ENCODE results near the gene OVOL2. TPM values are rescaled to one million over a fixed set of nuclear protein-coding genes. Genes with fewer than 3 reads are reported as not detected.
"Not testable (repeated sequence)": the region's sequence is repeated elsewhere in the genome, so short reads cannot be mapped to it uniquely, and the experiment has no call there.

The OVOL2 gene
- total RNA-seq, 1 donor from 2014 or later: not detected

DNA sequence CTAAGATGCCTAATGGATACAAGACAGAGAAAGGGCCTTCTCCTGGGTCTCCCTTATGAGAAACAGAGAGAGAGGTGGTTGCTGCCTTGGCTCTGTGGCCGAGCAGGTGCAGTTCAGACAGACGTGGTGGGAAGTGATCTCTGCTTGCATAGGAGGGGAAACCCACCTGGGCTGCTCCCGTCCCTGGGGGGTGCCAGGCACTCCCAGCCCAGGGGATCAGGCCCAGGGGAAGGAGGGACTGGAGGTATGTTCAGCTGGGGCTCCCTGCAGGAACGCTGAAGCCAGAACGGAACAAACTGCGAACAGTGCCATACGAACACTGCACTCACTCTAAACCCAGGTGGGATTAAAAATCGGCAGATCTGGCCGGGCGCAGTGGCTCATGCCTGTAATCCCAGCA is 35.7 kb upstream of the OVOL2 start:
- POLR2A ChIA-PET: no interaction called here
- no peak overlapping the region for H3K27ac Mint-ChIP-seq
- intact Hi-C loops (cut with micrococcal nuclease): no loop called here

DNA sequence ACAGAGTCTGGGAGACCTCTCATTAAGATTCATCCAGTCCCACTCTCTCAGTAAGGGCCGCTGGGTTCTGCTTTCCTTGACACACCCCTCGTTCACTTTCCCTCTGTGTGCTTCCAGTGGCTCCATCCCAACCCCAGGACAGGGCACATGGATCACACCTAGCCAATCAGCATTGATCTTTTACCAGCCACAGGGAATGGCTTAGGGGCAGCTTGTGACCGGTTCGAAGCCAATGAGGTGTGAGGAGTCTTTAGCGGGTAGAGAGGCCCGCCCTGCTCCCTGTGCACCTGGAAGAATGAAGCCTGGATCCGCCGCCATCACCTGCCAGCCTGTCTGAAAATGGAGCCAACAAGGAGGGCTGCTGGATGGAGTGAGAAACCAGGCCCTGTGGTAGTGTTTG is 35.2 kb upstream of the OVOL2 start:
- Mint-ChIP-seq H3K4me3 (no peak overlapping the region), H3K27ac (no peak overlapping the region), H3K9me3 (no peaks in the 10 kb centered on the region), H3K36me3 (ENCODE audit: low read depth) (no peaks in the 10 kb centered on the region), H3K4me1 (no peaks in the 10 kb centered on the region), H3K27me3 (peaks cover 21% of the 10 kb centered on the region)
- ATAC-seq (ENCODE audit: low read depth): no peak
- no peak for DNase-seq
- intact Hi-C loops (cut with micrococcal nuclease): no loop called here
- TF ChIP-seq CTCF (IDR thresholded peaks at IDR 0.05): no peak
- CTCF ChIA-PET: no interaction called here
- POLR2A ChIA-PET: no interaction called here

More for the DNA sequence above, 35.7 kb upstream of the OVOL2 start:
- no peaks in the 10 kb centered on the region for H3K9me3 Mint-ChIP-seq
- H3K27me3 Mint-ChIP-seq: peaks cover 24% of the 10 kb centered on the region
- CTCF ChIA-PET: no interaction called here
- no peak for TF ChIP-seq CTCF (IDR thresholded peaks at IDR 0.05)
- no peaks in the 10 kb centered on the region for H3K4me1 Mint-ChIP-seq
- no peak overlapping the region for H3K4me3 Mint-ChIP-seq
- DNase-seq (no peak), ATAC-seq (ENCODE audit: low read depth) (no peak)
- no peaks in the 10 kb centered on the region for H3K36me3 Mint-ChIP-seq (ENCODE audit: low read depth)

- POLR2A ChIA-PET: no interaction called here
- H3K36me3 Mint-ChIP-seq (ENCODE audit: low read depth): no peaks in the 10 kb centered on the region
- ATAC-seq (ENCODE audit: low read depth): no peak
- no peak for DNase-seq
- intact Hi-C loops (cut with micrococcal nuclease): no loop called here
- no peak for TF ChIP-seq CTCF (IDR thresholded peaks at IDR 0.05)
- no peak overlapping the region for H3K4me3 Mint-ChIP-seq
- H3K27me3 Mint-ChIP-seq: peaks cover 23% of the 10 kb centered on the region
- CTCF ChIA-PET: no interaction called here
- no peaks in the 10 kb centered on the region for H3K9me3 Mint-ChIP-seq
- H3K4me1 Mint-ChIP-seq: no peaks in the 10 kb centered on the region
- H3K27ac Mint-ChIP-seq: no peak overlapping the region
Observed at GRCh38 chr20:18091623-18092022, 33.9 kb upstream of the OVOL2 start.

DNA sequence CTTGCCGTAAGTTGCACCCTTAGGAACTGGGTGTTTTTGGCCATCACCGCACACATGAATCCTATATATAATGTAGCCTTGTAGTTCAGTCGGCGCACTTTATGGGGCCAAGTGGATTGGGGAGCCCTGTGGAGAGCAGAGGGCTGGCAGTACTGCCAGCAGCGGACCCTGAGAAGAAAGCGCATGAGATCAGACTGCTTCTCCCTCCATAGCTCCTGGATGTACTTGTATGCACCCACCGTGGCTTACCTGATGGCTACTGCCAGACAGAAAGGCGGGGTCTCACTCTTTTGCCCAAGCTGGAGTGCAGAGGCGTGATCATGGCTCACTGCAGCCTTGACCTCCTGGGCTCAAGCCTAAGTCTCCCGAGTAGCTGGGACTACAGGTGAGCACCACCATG is 32.8 kb upstream of the OVOL2 start:
- ChIA-PET POLR2A (no interaction called here), CTCF (no interaction called here)
- intact Hi-C loops (cut with micrococcal nuclease): no loop called here
- H3K36me3 Mint-ChIP-seq (ENCODE audit: low read depth): no peaks in the 10 kb centered on the region
- H3K4me3 Mint-ChIP-seq: no peak overlapping the region
- TF ChIP-seq CTCF (IDR thresholded peaks at IDR 0.05): no peak
- no peaks in the 10 kb centered on the region for H3K4me1 Mint-ChIP-seq
- no peak for DNase-seq
- H3K27me3 Mint-ChIP-seq: peaks cover 25% of the 10 kb centered on the region
- H3K9me3 Mint-ChIP-seq: no peaks in the 10 kb centered on the region
- no peak for ATAC-seq (ENCODE audit: low read depth)
- no peak overlapping the region for H3K27ac Mint-ChIP-seq

GRCh38 chr20:18090044-18090443 is 32.3 kb upstream of the OVOL2 start:
- ATAC-seq (ENCODE audit: low read depth) (no peak), DNase-seq (no peak)
- POLR2A ChIA-PET: no interaction called here
- CTCF ChIA-PET: no interaction called here
- H3K36me3 Mint-ChIP-seq (ENCODE audit: low read depth): no peaks in the 10 kb centered on the region
- no peak overlapping the region for H3K27ac Mint-ChIP-seq
- no peaks in the 10 kb centered on the region for H3K4me1 Mint-ChIP-seq
- H3K4me3 Mint-ChIP-seq: no peak overlapping the region
- TF ChIP-seq CTCF (IDR thresholded peaks at IDR 0.05): no peak
- intact Hi-C loops (cut with micrococcal nuclease): no loop called here
- H3K9me3 Mint-ChIP-seq: no peaks in the 10 kb centered on the region
- H3K27me3 Mint-ChIP-seq: peaks cover 25% of the 10 kb centered on the region

- POLR2A ChIA-PET; H3K9me3 Mint-ChIP-seq; H3K4me3 Mint-ChIP-seq; ATAC-seq (ENCODE audit: low read depth); DNase-seq; H3K36me3 Mint-ChIP-seq (ENCODE audit: low read depth); intact Hi-C loops (cut with micrococcal nuclease); H3K4me1 Mint-ChIP-seq; CTCF ChIA-PET; H3K27ac Mint-ChIP-seq: not testable (repeated sequence)
- H3K27me3 Mint-ChIP-seq: peaks cover 23% of the 10 kb centered on the region
Observed at GRCh38 chr20:18088841-18089240, 31.1 kb upstream of the OVOL2 start.

- H3K27ac Mint-ChIP-seq; intact Hi-C loops (cut with micrococcal nuclease); H3K36me3 Mint-ChIP-seq (ENCODE audit: low read depth); CTCF ChIA-PET; H3K9me3 Mint-ChIP-seq; POLR2A ChIA-PET; ATAC-seq (ENCODE audit: low read depth); H3K4me1 Mint-ChIP-seq; DNase-seq; H3K4me3 Mint-ChIP-seq: not testable (repeated sequence)
- peaks cover 23% of the 10 kb centered on the region for H3K27me3 Mint-ChIP-seq
Observed at GRCh38 chr20:18088298-18088697, 30.6 kb upstream of the OVOL2 start.
